ENCODE results near the gene SBNO2. TPM values are rescaled to one million over a fixed set of nuclear protein-coding genes. Genes with fewer than 3 reads are reported as not detected.

SBNO2 gene
- total and polyA plus RNA-seq, 2 of the 4 experiments (the other 2 are of a cell fraction): 13.4 to 40.5 TPM

- no peak overlapping the region for H3K27ac ChIP-seq (ENCODE audit: insufficient read depth, low read length)
- ATAC-seq (ENCODE audit: low read depth): no peak
- no peaks in the 10 kb centered on the region for H3K9me3 ChIP-seq (ENCODE audit: control insufficient read depth, insufficient read depth, low read length)
- no peaks in the 10 kb centered on the region for H3K9me1 ChIP-seq (ENCODE audit: insufficient read depth, low read length)
- H3K36me3 ChIP-seq (ENCODE audit: control insufficient read depth, insufficient read depth, low read length): peaks cover 44% of the 10 kb centered on the region
- H3K14ac ChIP-seq (replicated peaks; ENCODE audit: low read depth, low read length): no peak overlapping the region
- H3K4me1 ChIP-seq (ENCODE audit: control insufficient read depth, insufficient read depth, low read length): peaks cover 5% of the 10 kb centered on the region; the same call in 1 of the 2 replicates
- no peak overlapping the region for H3K4me3 ChIP-seq (ENCODE audit: insufficient read depth, low read depth, low read length)
- H4K8ac ChIP-seq (ENCODE audit: low read depth in 2 of 2, low read length in 2 of 2): no peak overlapping the region
- H4K5ac ChIP-seq (ENCODE audit: low read depth, low read length): no peak overlapping the region
- H2BK20ac ChIP-seq (ENCODE audit: low read depth, low read length): no peak overlapping the region
- no peak overlapping the region for H3K18ac ChIP-seq (ENCODE audit: low read depth, low read length)
- no peak overlapping the region for H3K4me2 ChIP-seq (ENCODE audit: low read depth, low read length)
- intact Hi-C loops (cut with micrococcal nuclease) (no loop called here), dilution Hi-C loops (cut with HindIII; ENCODE audit: low sequenced_read_pairs, unreplicated experiment) (no loop called here), in situ Hi-C loops (cut with MboI; ENCODE audit: low sequenced_read_pairs) (no loop called here)
- H2BK15ac ChIP-seq (ENCODE audit: low read depth, low read length): no peak overlapping the region
- H3K9ac ChIP-seq (ENCODE audit: low read depth, low read length): no peak overlapping the region
- POLR2A ChIA-PET (ENCODE audit: unreplicated experiment): no interaction called here
- peaks cover 3 to 22% of the 10 kb centered on the region in 2 experiments; a peak in 2 of 4 replicates for H3K79me1 ChIP-seq (ENCODE audit: low read depth in 1 of 2, low read length in 2 of 2)
- DNase-seq: no peak
- 97% methylated on average over 15 of the region's 32 CpGs; no CpG with 5 or more reads in 1 of the 2 experiments for WGBS, 2 experiments (ENCODE audit: extremely low coverage in 2 of 2, insufficient read length in 1 of 2)
- no TSS peak for BruUV-seq (replicated peaks)
- CTCF ChIA-PET: interaction anchor here (0.6 kb wide), 2 partner anchors 10 to 105 kb away, joined by 4 to 6 read pairs; no protein-coding TSS in a partner anchor
- H2BK120ac ChIP-seq (ENCODE audit: low read depth, low read length): no peak overlapping the region
- peaks cover 22% of the 10 kb centered on the region for H4K20me1 ChIP-seq (ENCODE audit: insufficient read depth, low read length)
- no peak overlapping the region for H3K56ac ChIP-seq (ENCODE audit: extremely low read depth, insufficient read depth, low read length)
- no peak overlapping the region for H3K23ac ChIP-seq (ENCODE audit: low read depth, low read length)
- H3K27me3 ChIP-seq (ENCODE audit: control insufficient read depth, insufficient read depth, low read length): no peaks in the 10 kb centered on the region
- TF ChIP-seq MXI1 (IDR thresholded peaks at IDR 0.05; ENCODE audit: borderline replicate concordance, low read depth, low read length) (no peak), RFX5 (IDR thresholded peaks at IDR 0.05; ENCODE audit: low read depth, low read length) (no peak), NFE2L2 (IDR thresholded peaks at IDR 0.05; ENCODE audit: low read depth, low read length) (no peak), FOS (IDR thresholded peaks at IDR 0.05; ENCODE audit: low read depth, low read length) (no peak), CEBPB (IDR thresholded peaks at IDR 0.05; ENCODE audit: low read depth, low read length) (no peak), SMC3 (IDR thresholded peaks at IDR 0.05; ENCODE audit: low read depth, low read length) (no peak)
- TF ChIP-seq, protein P1, sequence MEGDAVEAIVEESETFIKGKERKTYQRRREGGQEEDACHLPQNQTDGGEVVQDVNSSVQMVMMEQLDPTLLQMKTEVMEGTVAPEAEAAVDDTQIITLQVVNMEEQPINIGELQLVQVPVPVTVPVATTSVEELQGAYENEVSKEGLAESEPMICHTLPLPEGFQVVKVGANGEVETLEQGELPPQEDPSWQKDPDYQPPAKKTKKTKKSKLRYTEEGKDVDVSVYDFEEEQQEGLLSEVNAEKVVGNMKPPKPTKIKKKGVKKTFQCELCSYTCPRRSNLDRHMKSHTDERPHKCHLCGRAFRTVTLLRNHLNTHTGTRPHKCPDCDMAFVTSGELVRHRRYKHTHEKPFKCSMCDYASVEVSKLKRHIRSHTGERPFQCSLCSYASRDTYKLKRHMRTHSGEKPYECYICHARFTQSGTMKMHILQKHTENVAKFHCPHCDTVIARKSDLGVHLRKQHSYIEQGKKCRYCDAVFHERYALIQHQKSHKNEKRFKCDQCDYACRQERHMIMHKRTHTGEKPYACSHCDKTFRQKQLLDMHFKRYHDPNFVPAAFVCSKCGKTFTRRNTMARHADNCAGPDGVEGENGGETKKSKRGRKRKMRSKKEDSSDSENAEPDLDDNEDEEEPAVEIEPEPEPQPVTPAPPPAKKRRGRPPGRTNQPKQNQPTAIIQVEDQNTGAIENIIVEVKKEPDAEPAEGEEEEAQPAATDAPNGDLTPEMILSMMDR (conservative IDR thresholded peaks at IDR 0.05; ENCODE audit: low read depth, low read length): no peak
- no peak overlapping the region for H2AFZ ChIP-seq (replicated peaks; ENCODE audit: low read length, poor library complexity)
- H4K91ac ChIP-seq (ENCODE audit: insufficient read depth, low read depth, low read length): no peak overlapping the region
- H2AK9ac ChIP-seq (replicated peaks; ENCODE audit: low read depth, low read length, poor library complexity): no peak overlapping the region
- no peak overlapping the region for H3K4ac ChIP-seq (ENCODE audit: low read depth, low read length)
- H2AK5ac ChIP-seq (ENCODE audit: low read depth, low read length): no peak overlapping the region
- no peak overlapping the region for H2BK5ac ChIP-seq (ENCODE audit: low read depth, low read length, poor library complexity, severe bottlenecking)
These were observed 84.8 kb downstream of the SBNO2 start for GRCh38 chr19:1089126-1089771.

Measured in IMR-90 (cell line).